Germinal center (tissue), 1 donor: ENCODE measurements around the gene ST7.
"Not testable (repeated sequence)": the region's sequence is repeated elsewhere in the genome, so short reads cannot be mapped to it uniquely, and the experiment has no call there.

Experiments used
- DNase-seq: peaks from one replicate; pipeline ENCODE4 v3.0.0; 2012; ENCODE audit warnings: mixed read lengths, low spot score

ST7 gene

GRCh38 chr7:117030793-117031192, 77.5 kb downstream of the ST7 start:
- DNase-seq, result not testable (repeated sequence)

DNA sequence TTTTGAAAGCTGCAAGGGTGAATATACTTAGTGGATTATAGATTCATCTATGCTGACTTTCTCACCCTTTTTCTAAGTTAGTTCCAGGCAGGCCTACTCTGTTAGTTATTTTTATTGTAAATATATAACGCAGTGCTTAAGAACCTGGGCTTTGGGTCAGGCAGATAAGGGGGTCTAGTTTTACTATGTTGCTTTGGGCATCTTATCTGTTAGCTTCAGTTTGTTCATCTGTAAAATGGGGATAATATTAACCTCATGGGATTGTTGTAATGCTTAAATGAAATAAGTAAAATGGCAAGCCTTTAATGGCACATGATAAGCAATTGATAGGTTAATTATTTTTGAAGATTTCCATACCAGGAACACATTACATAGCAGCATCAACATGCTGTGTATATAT, 79.5 kb downstream of the ST7 start:
- DNase-seq, result no peak

DNA sequence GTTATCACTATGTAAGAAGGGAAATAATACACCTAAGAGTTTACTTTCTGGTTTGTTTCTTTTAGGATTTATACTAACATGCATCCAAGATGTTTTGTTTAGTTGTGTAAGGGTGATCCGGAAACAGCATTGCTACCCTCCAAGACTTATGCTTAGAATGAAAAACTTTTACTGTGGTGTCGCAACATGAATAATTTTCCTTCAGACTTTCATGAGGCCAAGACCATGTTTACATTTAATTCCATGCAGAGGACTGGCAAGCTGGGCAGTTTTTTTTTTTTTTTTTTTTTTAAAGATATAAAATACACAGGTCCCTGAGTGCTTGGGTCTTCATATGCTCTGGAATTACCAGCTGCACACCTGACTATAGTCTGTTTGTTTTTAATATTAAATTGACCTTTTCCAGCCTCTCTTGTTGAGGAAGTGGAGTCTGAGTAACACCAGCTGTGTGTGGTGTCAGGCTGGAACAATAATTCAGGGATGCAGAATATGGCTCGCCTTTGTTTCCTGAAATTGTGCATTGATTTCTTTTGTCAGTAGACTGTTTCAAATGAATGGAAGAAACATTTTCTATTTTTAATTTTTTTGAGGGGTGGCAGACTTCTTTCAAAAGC, 81.7 kb downstream of the ST7 start:
- DNase-seq, result no peak

DNA sequence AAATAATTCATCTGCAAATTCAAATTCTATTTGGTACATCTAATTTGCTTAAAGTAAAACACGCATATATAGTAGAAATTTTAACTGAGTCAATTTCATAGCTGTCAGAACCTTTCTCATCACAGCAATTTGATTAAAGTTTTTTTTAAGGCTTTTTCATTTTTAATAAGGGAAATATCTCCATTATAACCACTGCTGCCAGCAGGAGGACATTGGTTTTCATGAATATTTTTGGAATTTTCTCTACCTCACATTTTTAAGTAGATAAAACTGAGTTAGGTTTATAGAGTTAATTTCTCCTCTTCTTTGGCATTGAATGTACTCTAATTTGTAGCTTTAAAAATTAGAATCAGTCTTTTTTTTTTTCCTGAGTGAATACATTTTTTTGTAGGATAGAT, 82.2 kb downstream of the ST7 start:
- DNase-seq, result no peak

DNA sequence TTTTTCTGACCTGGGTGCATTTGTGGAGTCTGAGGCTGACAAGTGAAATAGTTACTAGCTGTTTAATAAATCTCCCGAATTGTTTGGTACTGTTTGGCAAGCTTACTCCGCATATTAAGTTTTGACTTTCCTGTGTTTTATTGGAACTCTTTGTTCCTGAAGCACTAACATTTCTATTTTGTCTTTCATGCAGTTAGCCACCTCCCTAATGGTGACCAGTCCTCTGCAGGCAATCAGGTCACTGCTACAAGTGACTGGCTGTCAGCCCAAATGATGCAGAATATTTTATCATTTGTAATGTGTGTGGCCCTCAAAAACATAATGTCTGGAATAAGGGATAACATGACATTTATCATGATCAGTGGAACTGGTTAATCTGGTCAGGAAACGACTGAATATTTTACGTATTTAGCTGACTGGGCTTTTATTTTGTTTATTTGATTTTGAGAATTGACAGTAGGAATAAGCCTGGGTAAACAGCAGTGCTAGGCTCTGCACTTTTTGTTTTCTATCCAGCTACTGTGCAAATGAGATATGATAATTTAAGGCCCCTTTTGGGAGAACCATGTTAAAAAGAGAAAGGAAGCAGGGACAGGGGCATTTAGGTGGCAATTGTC, 82.9 kb downstream of the ST7 start:
- no peak for DNase-seq

GRCh38 chr7:117036836-117037235, 83.5 kb downstream of the ST7 start:
- no peak for DNase-seq

DNA sequence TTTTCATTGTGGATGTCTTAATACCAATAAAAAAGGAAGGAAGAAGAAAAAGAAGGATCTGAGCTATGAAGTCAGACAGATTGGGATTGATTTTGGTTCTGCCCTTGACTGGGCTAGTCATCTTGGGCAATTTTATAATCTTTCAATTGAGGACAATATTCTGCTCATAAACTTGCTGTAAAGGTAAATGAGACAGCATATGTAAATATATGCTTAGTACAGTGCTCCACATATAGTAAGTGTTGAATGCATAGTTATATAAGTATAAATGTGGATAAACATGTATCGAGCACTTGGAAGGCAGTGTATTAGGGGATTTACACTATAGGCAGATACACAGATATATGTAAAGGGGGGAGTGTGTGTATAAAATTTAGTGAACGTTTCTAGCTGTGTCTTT, 85.1 kb downstream of the ST7 start:
- DNase-seq, result no peak

DNA sequence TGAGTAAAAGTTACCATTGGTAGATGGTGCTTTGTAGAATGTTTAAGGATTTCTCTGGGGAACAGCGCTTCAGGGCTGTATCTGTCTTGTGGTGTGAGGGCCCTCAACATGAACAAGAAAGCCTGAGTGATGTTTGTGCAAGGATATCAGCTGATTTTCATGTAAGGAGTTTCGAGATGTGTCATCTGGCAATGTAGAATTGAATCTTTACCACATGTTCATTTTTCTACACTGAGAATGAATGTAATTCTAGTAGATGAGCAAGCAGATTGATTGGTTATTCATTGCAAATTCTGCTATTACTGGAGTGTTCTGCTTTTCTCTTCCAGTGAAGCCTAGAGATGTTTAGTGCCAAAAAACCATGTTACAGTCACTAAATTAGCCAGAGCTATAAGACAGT, 87.7 kb downstream of the ST7 start:
- no peak for DNase-seq

GRCh38 chr7:117041822-117042221, 88.5 kb downstream of the ST7 start:
- DNase-seq, result no peak

GRCh38 chr7:117043108-117043825, 90.0 kb downstream of the ST7 start:
- DNase-seq, result no peak

DNA sequence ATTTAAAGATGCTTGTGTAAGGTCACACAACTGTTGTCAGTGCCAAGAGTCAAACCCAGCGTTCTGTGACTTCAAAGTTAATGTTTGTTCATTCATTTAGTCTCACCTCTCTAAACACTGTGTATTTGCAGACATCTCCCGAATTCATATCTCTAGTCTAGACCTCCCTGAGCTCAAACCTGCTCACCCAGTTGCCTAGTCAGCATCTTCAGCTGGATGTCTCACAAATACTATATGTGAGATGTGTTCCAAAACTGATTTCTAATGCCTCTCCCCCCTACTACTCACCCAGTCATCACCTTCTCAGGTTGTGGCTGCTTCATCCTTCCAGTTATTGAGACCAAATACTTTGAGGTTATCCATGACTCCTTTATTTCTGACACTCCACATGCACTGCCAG, 91.4 kb downstream of the ST7 start:
- no peak for DNase-seq

DNA sequence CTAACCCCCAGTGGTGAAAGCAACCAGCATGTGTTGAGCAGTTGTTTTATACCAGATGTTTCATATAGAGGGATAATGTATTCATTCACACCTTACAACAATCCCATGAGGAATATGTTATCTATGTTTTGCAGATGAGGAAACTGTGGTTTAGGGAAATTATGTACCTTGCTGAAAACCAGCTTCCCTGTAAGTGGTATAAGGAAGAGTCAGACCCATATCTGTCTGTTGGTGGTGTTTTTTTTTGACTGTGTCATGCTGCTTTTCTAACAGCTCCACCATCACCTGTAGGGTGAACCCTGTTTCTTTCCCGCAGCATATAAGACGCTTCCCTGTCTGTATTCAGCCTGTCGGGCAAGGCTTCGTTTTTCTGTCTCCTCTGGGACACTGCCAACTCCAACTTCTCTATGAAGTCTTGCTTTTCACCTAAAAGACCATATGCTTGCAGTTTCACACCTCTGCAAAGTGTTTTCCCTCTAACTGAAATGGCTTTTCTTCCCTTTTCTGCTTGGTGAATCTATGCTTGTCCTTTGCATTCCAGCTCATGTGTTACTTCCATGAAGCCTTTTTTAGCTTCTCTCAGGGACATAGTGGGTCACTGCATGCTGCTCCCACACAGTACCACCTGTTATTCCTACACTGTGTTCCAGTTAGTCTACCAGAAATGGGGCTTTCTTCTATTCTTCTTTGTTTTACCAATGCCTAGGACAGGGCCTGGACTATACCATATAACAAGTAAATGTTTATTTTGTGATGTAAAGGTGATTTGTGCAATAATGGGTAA, 92.8 kb downstream of the ST7 start:
- no peak for DNase-seq

GRCh38 chr7:117047496-117047895, 94.2 kb downstream of the ST7 start:
- DNase-seq, result no peak

- no peak for DNase-seq
Observed at GRCh38 chr7:117048114-117048866, 95.0 kb downstream of the ST7 start.

DNA sequence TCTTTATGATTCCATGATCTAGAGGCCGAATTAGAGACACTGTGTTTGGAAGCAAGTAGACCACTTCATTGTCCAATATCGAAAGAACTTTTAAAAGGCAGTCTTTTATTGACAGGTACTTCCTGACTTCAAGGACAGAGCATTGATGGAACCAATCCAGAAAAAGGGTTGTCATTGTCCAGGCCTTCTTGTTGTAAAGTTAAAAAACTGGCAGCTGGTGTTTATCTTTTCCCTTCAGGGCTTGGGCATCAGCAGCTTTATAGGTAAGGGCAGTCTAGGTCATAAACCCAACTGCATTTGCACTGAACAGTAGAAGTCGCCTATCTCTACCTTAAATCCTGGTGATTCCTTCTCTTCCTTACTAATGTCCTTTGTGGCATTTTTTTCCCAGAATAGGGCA, 95.6 kb downstream of the ST7 start:
- no peak for DNase-seq

GRCh38 chr7:117051808-117052207, 98.5 kb downstream of the ST7 start:
- no peak for DNase-seq

GRCh38 chr7:117053432-117053831, 100.1 kb downstream of the ST7 start:
- DNase-seq, result no peak

DNA sequence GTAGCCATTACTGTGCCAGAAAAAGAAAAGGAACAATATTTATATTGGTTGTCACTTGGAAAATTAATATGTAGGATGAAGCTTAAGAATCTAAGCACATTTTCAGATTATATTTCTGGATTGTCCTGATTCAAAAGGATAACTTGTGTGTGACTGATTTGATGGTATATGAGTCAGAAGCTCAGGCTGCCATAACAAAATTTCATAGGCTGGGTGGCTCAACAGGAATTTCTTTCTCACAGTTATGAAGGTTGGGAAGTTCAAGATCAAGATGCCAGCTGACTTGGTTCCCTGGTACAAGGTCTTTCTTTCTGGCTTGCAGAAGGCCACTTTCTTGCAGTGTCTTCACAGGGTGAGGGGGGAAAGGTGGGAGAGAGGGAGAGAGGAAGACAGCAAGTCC, 108.5 kb downstream of the ST7 start:
- no peak for DNase-seq

GRCh38 chr7:117062300-117062699, 109.0 kb downstream of the ST7 start:
- DNase-seq, result no peak

DNA sequence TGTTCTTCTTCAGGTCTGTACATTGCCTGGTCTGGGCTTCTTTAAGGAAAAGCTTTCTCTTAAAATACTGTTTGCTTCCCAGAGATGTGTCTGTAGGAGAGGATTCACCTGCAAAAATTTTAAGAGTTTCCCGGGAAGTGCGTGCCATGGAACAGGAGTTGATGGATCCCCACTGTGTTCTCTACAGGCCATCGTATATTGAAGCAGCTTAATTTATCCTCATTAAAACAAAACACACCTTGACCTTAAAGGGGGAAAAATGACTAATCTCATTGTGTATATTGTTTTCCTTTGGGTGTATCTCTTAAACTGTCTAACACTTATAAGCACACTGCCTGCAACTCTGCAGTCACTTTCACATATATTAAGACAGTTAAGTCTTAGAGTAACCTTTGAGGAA, 111.4 kb downstream of the ST7 start:
- no peak for DNase-seq

DNA sequence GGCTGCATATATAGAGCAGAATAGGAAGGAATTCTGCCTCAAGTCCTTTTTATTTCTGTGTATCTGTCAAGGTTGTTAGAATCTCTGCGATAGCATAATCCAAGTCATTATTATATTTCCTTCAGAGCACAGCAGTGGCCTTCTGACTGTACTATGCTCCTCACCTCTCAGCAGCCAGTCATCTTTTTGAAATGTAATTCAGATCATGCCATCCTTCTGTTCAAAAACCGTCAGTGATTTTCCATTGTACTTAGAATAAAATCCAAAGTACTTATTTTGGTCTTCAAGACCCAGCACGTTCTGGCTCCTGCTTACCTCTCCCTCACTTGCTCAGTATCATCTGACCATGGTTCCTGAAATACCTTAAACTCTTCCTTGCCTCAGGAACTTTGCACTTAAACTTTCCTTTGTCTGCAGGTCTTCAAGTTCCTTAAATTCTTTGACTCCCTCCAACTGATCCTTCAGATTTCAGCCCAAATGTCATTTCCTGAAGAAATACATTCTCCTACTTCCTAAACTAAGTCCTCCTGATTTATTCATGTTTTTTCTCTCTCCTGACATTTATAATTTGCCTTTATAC, 112.4 kb downstream of the ST7 start:
- DNase-seq, result no peak

GRCh38 chr7:117066668-117067067, 113.4 kb downstream of the ST7 start:
- no peak for DNase-seq
